Kidney (tissue), 14 donors: ENCODE data around the gene AKT1. TPM values are rescaled to one million over a fixed set of nuclear protein-coding genes. Genes with fewer than 3 reads are reported as not detected.

Experiments
- DNase-seq, 5 donors: peaks; one replicate each; pipeline ENCODE4 v3.0.0-alpha.2; 2013 to 2020
- FAIRE-seq: peaks from 2 replicates; lab custom pipeline; 2012; peaks lifted over from hg19 to GRCh38; lab: Jason Lieb, UNC
- H3K27ac ChIP-seq, 2 donors: one replicate each; pipeline ENCODE4 v1.7.0; 2013; ENCODE audit warnings: low read depth in 2 of 2, low read length in 2 of 2, inconsistent platforms in 1 of 2
- H3K27me3 ChIP-seq: one replicate; pipeline ENCODE4 v1.7.1; 2013; ENCODE audit warnings: low read length, inconsistent platforms; ENCODE audit not compliant: control insufficient read depth, insufficient read depth
- H3K36me3 ChIP-seq, 3 donors: one replicate each; pipeline versions ENCODE4 v1.7.0 to v1.7.1; 2013; ENCODE audit warnings: low read length in 3 of 3, control low read depth in 1 of 3, inconsistent platforms in 1 of 3; ENCODE audit not compliant: insufficient read depth in 3 of 3, control insufficient read depth in 2 of 3
- H3K4me1 ChIP-seq, 3 donors: one replicate each; pipeline versions ENCODE4 v1.7.0 to v1.7.1; 2013; ENCODE audit warnings: low read length in 3 of 3, inconsistent platforms in 1 of 3, low read depth in 1 of 3; ENCODE audit not compliant: control insufficient read depth in 2 of 3, insufficient read depth in 2 of 3
- H3K4me3 ChIP-seq, 3 donors: one replicate each; pipeline versions ENCODE4 v1.7.0 to v1.8.1; 2013; ENCODE audit warnings: low read length in 3 of 3, control low read depth in 1 of 3, inconsistent platforms in 1 of 3
- H3K9ac ChIP-seq, 3 donors: one replicate each; pipeline versions ENCODE4 v1.7.0 to v1.7.1; 2013; ENCODE audit warnings: low read length in 3 of 3, control low read depth in 1 of 3, inconsistent platforms in 1 of 3
- H3K9me3 ChIP-seq, 3 donors: one replicate each; pipeline versions ENCODE4 v1.7.0 to v1.7.1; 2013; ENCODE audit warnings: low read length in 3 of 3, control low read depth in 1 of 3, inconsistent platforms in 1 of 3; ENCODE audit not compliant: control insufficient read depth in 2 of 3, insufficient read depth in 1 of 3
- intact Hi-C: fragments of 100-400 bp; cut with DNase I; formaldehyde crosslinking; loops from one replicate; pipeline ENCODE4 v1.11.1; 2022
- polyA plus RNA-seq: library from polyadenylated mRNA; stranded (reverse); fragments of 350-450 nt; fragmentation: Illumina TruSeq; extraction: RNeasy Lipid Tissue Mini Kit (QIAGEN cat#74804); gene quantifications from one replicate; pipeline ENCODE4 v1.2.3, GENCODE V29; 2014; ENCODE audit warnings: low read depth, low replicate concordance; ENCODE audit not compliant: insufficient read depth
- total RNA-seq: library from RNA; stranded (reverse); fragmentation: NEBNext Ultra II Directional; extraction: Animal tissue kit (Norgen Biotek cat#: 25700); gene quantifications from one replicate; pipeline ENCODE4 v1.2.1, GENCODE V29; 2021
- TF ChIP-seq, protein P1 (sequence below): IDR thresholded peaks from 3 replicates; pipeline ENCODE4 v1.5.1; 2012; ENCODE audit warnings: mild to moderate bottlenecking, moderate library complexity, borderline replicate concordance; ENCODE audit not compliant: insufficient read depth; ENCODE audit errors: extremely low read depth
- donor health status: control.
- donor health status: control.
- donor health status: control.
- donor health status: control.
- donor health status: control.
- donor health status: DM: yes; HTN: yes; CAD: no.
- donor health status: Normal renal cell carcinoma (clear cell type).

The AKT1 gene
- total and polyA plus RNA-seq, 2 donors from 2014 or later, result 70.6 to 125 TPM

DNA sequence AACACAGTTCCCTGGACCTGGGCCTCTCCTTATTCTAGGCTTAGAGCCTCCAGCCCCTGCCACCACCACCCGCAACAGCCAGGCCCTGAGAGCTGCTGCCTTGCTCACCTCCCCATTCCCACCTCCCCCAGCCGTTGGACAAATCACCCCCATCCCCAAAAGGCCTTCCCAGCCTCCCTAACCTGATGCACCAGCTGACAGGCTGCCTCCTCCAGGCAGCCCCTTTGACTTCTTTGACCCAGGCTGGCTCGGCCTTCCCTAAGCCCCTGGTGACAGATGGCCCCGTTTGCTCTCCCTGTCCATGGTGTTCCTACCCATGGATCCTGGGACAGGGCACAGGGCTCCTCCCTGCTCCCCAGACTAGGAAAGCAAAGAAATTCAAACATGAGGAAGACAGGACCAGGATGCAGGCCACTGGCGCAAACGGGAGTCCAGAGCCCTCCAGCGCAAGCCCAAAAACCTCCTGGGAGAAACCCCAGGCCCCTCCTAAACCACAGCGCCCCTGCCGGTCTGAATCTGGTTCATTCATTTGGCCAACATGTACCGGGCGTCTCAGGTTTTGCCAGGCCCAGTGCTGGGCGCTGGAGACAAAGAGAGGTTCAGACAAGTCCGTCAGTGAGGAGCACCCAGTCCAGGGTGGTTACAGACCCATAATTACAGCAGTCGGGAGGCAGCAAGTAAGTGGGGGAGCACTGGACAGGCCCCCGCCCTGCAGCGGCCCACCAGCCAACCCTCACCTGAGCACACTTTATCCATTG lies 2.4 kb downstream of the AKT1 start:
- no peak for DNase-seq
- Histone ChIP-seq H3K27ac (no peak overlapping the region), H3K4me1 (peaks cover 0 to 31% (median 3%) of the 10 kb centered on the region in 3 donors), H3K9ac (peak overlapping the region in 1 of 3 donors; percentile 9), H3K36me3 (no peaks in the 10 kb centered on the region), H3K4me3 (peak overlapping the region in 1 of 3 donors; percentile 62), H3K27me3 (no peaks in the 10 kb centered on the region), H3K9me3 (no peaks in the 10 kb centered on the region)
- intact Hi-C loops, result no loop called here
- TF ChIP-seq, protein P1, sequence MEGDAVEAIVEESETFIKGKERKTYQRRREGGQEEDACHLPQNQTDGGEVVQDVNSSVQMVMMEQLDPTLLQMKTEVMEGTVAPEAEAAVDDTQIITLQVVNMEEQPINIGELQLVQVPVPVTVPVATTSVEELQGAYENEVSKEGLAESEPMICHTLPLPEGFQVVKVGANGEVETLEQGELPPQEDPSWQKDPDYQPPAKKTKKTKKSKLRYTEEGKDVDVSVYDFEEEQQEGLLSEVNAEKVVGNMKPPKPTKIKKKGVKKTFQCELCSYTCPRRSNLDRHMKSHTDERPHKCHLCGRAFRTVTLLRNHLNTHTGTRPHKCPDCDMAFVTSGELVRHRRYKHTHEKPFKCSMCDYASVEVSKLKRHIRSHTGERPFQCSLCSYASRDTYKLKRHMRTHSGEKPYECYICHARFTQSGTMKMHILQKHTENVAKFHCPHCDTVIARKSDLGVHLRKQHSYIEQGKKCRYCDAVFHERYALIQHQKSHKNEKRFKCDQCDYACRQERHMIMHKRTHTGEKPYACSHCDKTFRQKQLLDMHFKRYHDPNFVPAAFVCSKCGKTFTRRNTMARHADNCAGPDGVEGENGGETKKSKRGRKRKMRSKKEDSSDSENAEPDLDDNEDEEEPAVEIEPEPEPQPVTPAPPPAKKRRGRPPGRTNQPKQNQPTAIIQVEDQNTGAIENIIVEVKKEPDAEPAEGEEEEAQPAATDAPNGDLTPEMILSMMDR, result no peak
- FAIRE-seq, result no peak

DNA sequence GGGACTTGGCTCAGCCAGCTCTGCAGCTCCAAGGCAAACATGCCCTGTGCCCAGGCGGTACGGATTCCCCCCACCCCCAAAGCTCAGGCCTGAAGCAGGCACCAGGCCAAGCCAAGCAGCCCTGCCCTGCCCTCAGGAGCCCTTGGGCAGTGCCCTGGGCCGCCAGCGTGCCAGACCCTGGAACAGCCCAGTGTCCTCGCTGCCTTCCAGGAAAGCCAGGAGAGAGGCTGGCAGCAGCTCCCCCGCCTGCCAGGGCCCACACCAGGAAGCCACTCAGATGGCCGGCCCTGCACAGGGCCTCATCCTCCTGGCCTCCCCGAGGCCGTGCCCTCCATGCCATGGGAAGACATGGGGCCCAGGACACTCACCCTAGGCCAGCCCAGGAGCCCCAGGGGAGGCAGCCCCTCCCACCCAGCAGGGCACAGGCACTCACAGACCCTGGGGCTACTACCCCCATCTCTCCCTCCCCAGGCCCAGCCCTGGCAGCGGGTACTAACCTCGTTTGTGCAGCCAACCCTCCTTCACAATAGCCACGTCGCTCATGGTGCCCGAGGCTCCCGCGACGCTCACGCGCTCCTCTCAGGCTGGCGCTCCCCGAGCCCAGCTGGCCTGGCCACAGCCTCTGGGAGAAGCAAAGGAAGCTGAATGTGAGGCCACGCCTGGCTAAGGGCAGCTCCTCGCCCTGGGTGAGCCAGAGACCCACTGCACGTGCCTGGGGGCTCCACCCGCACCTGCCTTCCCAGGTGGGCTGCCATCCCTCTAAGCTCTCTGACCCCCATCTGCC lies 3.3 kb downstream of the AKT1 start:
- TF ChIP-seq, protein P1, result no peak
- no peak overlapping the region for H3K9ac ChIP-seq
- no peaks in the 10 kb centered on the region for H3K27me3 ChIP-seq
- no peaks in the 10 kb centered on the region for H3K9me3 ChIP-seq
- DNase-seq, result no peak
- intact Hi-C loops, result no loop called here
- peaks cover 0 to 28% (median 3%) of the 10 kb centered on the region in 3 donors for H3K4me1 ChIP-seq
- no peak overlapping the region for H3K4me3 ChIP-seq
- H3K36me3 ChIP-seq, result no peaks in the 10 kb centered on the region
- no peak for FAIRE-seq
- no peak overlapping the region for H3K27ac ChIP-seq

- Histone ChIP-seq H3K27me3 (no peaks in the 10 kb centered on the region), H3K9me3 (no peaks in the 10 kb centered on the region), H3K4me1 (peaks cover 0 to 27% (median 3%) of the 10 kb centered on the region in 3 donors), H3K27ac (no peak overlapping the region), H3K36me3 (no peaks in the 10 kb centered on the region), H3K4me3 (no peak overlapping the region), H3K9ac (no peak overlapping the region)
- intact Hi-C loops, result no loop called here
- FAIRE-seq (no peak), DNase-seq (no peak)
- TF ChIP-seq, protein P1, result no peak
Measured at GRCh38 chr14:104791425-104791824, 4.1 kb downstream of the AKT1 start.
